ENCODE data around the gene DPYSL4. TPM values are rescaled to one million over a fixed set of nuclear protein-coding genes. Genes with fewer than 3 reads are reported as not detected.

DPYSL4 gene
- total RNA-seq, 1 experiment from 2014 or later, result 22.3 TPM

DNA sequence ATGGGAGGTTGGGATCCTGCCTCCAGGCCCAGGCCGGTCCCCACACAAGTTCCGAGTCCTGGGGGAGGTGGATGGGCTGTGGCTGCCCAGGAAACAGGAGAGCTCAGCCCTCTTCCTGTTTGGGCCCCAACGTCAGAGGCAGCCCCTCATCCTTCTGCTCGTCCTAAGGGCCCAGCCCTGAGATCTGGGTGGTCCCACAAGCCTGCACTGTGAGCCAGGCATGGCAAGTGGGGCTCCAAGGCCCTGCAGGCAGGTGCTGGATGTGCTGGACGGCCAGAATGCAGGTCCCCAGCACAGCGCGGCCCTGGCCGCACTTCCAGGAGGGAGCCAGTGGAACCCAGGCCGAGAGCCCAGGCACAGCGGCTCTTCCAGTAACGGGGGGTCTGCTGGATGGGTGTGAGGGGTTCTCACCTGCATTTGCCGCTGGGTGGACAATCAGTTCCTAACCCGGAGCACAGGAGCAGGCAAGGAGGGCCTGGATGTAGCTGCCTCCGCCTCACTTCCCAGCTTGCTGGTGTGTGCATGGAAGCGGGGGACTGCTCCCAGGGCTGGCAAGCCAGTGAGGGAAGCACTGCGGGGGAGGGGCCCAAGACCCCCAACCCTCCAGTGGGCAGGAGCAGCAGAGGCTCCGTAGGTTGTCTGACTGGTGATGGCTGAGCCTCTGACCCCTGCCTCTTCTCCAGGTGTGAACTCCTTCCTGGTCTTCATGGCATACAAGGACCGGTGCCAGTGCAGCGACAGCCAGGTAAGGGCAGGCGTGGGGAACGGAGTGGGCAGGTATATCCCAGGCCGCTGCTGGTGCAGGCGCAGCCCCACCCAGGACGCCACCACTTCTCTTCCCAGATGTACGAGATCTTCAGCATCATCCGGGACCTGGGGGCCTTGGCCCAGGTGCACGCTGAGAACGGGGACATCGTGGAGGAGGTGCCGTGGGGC lies 9.7 kb downstream of the DPYSL4 start:
- H3K9me3 ChIP-seq, result no peaks in the 10 kb centered on the region
- no peaks in the 10 kb centered on the region for H3K36me3 ChIP-seq
- H3K27me3 ChIP-seq, result no peaks in the 10 kb centered on the region
- DNase-seq, result no peak
- H3K4me3 ChIP-seq, result no peak overlapping the region

DNA sequence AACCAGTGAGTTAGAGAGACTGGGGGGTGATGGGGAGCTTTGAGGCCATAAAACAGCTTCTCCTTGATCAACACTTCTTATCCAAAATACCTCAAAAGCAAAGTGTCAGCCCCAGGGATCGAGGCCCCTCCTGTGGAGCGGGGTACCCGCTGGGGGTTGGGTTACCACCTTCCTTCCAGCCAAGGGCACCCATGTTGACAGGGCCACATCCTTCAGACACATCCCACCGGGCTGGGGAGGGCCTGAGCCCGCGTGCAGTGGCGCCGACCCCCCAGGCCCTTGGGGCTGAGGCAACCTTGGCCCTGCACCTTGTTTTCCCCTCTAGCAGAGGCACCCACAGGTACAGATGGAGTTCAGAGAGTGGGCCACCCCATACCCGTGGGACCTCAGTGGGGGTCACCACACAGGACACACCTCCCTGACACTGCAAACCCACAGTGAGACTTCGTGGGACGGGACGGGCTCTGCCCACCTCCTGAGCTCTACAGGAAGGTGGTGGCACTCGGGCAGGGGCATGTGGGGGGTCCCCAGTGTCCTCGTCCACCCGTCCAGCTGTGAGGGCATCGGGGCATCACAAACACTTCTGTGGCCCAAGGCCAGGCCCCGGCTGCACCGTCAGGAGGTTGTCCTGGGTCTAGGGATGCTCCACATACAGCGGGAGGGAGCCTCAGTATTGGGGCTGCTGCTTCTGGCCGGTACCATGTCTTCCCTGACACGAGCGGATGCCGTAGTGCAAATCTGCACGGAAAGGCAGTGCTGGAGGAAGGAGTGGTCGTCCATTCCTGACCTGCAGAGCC lies 10.7 kb downstream of the DPYSL4 start:
- no peaks in the 10 kb centered on the region for H3K9me3 ChIP-seq
- no peak for DNase-seq
- H3K27me3 ChIP-seq, result no peaks in the 10 kb centered on the region
- no peak overlapping the region for H3K4me3 ChIP-seq
- H3K36me3 ChIP-seq, result no peaks in the 10 kb centered on the region

DNA sequence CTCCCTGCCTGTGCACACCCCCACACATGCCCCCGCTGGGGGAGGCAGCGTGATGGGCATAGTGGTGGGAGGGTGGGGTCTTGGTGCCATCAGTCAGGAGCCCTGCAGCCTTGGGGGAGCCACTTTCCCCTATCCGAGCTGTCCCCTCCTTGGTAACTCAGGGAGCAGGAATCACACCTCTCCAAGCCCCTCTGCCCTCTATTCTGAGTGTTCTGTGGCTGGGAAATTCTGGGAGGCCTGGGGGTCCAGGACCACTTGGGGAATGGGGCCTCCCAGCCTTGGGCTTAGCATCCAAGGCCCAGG lies 11.3 kb downstream of the DPYSL4 start:
- Histone ChIP-seq H3K36me3 (no peaks in the 10 kb centered on the region), H3K27me3 (no peaks in the 10 kb centered on the region), H3K4me3 (no peak overlapping the region), H3K9me3 (no peaks in the 10 kb centered on the region)
- no peak for DNase-seq

DNA sequence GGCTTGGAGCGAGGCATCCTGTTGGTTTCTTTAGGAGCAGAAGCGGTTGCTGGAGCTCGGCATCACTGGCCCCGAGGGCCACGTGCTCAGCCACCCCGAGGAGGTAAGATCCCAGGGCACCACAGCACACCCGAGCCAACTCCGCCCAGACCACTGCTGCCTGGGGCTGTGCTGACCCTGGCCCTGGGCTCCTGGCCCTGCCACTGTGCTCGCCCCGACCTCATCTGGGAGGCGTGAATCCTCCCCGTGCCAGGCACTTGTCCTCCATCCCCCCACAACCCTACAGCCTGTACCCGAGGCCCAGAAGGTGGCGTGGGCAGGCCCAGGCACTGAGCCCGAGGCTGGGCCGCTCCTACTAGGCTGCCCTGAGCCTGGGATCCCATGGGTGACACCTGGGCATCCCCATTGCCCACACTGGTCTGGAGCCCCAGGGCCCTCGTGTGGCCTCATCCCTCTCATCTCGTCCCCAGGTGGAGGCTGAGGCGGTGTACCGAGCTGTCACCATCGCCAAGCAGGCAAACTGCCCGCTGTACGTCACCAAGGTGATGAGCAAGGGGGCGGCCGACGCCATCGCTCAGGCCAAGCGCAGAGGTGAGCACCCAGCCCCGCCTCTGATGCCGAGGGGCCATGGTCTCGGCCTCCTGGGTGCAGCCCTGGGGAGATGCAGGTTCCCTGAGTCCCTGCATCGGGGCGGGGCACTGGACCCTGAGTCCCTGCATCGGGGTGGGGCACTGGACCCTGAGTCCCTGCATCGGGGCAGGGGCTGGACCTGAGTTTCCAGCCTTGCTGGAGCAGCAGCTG lies 11.8 kb downstream of the DPYSL4 start:
- Histone ChIP-seq H3K36me3 (no peaks in the 10 kb centered on the region), H3K27me3 (no peaks in the 10 kb centered on the region), H3K4me3 (no peak overlapping the region), H3K9me3 (no peaks in the 10 kb centered on the region)
- DNase-seq, result no peak

DNA sequence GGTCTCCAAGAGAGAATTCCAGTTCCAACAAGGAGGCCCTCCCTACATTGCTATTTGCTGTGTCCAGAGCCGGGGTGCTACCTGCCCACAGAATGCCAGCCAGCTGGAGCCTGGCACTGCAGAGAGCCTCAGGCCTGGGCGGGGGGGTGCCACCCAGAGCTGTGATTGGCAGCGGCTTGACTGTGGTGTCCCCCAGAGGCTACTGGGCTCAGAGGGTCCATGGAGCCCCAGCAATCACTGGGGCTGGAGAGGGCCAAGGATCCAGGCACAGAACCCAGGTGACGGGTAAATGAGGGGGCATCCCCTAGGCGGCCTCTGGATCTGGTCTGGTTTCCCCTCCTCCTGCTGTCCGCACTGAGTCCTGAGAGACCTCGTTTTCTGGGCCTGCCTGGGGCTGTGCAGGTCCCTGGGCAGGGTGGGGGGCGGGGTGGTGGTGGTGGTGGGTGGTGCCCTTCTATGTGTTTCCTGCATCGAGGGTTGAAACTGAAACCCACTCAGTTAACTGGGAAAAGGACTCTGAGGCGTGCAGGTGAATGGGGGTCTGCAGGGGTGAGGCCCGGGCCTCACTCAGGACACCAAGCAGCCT lies 12.6 kb downstream of the DPYSL4 start:
- Histone ChIP-seq H3K36me3 (no peaks in the 10 kb centered on the region), H3K4me3 (no peak overlapping the region), H3K9me3 (no peaks in the 10 kb centered on the region), H3K27me3 (no peaks in the 10 kb centered on the region)
- DNase-seq, result no peak

DNA sequence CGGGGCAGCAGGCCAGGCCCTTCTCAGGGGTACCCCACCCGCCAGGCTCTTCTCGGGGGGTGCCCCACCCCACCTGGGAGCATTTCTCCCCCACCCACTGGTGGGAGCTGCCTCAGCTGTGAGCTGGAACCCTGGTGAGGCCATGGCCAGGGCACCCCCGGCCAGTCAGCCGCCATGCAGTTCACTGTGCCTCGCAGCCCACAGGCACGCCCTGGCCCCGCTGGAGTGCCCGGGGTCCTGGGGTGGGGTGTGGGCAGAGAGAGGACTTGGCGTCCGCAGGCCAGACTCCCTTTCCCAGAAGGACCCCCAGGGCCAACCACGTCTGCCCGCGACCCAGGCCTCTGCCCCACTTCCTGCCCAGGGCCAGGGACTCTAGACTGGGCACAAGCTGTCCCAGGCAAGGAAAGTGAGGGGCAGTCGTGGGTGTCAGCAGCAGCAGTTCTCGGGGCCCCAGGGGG lies 13.1 kb downstream of the DPYSL4 start:
- DNase-seq, result no peak
- Histone ChIP-seq H3K36me3 (no peaks in the 10 kb centered on the region), H3K9me3 (no peaks in the 10 kb centered on the region), H3K27me3 (no peaks in the 10 kb centered on the region), H3K4me3 (no peak overlapping the region)

DNA sequence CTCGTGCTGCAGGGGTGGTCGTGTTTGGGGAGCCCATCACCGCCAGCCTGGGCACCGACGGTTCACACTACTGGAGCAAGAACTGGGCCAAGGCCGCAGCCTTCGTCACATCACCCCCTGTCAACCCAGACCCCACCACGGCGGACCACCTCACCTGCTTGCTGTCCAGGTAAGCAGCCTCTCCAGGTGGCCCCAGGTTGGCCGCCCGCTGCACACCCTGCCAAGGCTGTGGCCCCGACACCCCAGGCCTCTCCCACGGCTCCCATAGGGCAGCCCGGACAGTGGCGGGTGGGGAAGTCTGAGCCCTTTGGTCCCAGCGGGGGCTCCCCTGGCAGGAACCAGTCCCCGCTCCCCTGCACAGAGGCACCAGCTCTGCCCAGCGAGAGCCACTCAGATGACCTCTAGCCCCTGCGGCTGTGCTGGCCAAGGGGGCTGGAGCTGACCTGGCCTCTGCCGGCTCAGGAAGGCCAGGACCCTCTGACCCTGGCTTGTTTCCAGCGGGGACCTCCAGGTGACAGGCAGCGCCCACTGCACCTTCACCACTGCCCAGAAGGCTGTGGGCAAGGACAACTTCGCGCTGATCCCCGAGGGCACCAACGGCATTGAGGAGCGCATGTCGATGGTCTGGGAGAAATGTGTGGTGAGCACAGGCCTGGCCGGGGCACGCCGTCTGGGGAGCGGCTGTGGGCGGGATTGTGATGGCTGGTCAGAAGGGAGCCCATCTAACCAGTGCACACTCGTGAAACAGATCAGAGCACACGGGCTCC lies 13.8 kb downstream of the DPYSL4 start:
- no peak for DNase-seq
- Histone ChIP-seq H3K9me3 (no peaks in the 10 kb centered on the region), H3K4me3 (no peak overlapping the region), H3K27me3 (no peaks in the 10 kb centered on the region), H3K36me3 (no peaks in the 10 kb centered on the region)

DNA sequence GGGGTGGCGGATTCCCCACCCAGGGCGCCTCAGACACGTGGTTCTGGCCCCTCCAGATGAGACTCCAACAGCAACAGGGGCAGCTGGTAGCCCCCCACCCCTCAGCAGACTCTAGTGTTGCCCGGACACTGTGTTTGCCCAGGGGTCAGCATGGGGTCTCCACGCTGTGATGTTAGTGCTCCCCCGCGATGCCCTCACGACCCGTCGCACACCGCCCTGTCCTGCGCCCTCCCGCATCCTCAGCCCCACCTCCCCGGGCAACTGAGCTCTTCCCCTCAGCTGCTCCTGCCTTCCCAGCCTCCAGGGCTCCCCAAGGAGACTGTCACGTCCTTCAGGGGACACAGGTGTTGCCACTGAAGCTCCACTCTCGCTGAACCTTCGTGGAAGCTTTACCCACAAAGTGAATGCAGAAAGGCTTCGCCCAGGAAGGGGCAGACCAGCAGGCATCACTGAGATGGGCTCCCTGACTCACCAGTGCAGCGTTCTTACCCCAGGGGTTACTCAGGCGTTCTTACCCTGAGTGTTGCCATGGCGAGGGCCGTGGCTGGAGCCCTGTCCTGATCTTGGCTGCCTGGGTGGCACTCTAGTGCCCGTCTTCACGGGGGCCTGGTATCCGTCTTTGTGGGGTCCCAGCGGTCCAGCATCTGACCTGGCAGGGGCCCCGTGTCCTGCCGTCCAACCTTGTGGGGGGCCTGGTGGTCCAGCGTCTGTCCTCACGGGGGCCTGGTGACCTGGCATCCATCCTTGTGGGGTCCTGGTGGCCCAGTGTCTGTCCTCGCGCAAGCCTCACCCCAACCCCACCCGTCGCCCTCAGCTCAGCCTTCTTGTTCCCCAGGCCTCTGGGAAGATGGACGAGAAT lies 14.6 kb downstream of the DPYSL4 start:
- H3K36me3 ChIP-seq, result no peaks in the 10 kb centered on the region
- no peaks in the 10 kb centered on the region for H3K9me3 ChIP-seq
- DNase-seq, result no peak
- no peak overlapping the region for H3K4me3 ChIP-seq
- H3K27me3 ChIP-seq, result no peaks in the 10 kb centered on the region

DNA sequence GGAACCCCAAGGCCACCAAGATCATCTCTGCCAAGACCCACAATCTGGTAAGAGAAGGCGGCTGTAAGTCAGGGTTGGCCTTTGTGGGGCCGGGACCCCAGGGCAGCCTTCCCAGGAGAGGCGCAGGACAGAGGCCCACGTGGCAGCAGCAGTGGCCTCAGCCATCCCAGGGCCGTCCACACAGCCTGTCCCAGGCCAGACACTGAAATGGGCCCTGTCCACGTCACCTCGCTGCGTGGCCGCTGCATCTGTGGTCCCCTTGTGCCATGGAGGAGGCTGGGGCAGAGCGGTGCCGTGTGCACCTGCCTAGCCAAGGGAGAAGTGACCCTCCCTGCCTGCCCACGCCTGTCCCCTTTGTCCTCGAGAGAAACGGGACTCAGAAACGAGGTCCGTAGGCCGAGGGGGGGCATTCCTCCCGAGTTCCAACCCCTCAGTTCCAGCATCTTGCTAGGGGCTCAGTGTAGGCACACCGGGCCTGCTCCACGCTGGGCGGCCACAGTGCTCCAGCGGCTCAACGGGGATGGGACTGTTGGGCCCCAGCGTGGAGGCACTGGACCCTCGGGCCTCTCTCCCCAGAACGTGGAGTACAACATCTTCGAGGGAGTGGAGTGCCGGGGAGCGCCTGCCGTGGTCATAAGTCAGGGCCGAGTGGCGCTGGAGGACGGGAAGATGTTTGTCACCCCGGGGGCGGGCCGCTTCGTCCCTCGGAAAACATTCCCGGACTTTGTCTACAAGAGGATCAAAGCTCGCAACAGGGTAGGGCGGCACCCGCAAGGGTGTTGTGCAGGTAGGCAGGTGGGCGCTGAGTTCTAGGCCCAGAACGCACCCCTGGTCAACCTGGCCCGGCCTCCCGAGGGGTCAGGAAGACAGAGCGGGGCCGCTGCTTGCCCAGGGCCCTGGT lies 15.6 kb downstream of the DPYSL4 start:
- H3K36me3 ChIP-seq, result no peaks in the 10 kb centered on the region
- no peaks in the 10 kb centered on the region for H3K9me3 ChIP-seq
- DNase-seq, result no peak
- H3K4me3 ChIP-seq, result no peak overlapping the region
- H3K27me3 ChIP-seq, result no peaks in the 10 kb centered on the region

DNA sequence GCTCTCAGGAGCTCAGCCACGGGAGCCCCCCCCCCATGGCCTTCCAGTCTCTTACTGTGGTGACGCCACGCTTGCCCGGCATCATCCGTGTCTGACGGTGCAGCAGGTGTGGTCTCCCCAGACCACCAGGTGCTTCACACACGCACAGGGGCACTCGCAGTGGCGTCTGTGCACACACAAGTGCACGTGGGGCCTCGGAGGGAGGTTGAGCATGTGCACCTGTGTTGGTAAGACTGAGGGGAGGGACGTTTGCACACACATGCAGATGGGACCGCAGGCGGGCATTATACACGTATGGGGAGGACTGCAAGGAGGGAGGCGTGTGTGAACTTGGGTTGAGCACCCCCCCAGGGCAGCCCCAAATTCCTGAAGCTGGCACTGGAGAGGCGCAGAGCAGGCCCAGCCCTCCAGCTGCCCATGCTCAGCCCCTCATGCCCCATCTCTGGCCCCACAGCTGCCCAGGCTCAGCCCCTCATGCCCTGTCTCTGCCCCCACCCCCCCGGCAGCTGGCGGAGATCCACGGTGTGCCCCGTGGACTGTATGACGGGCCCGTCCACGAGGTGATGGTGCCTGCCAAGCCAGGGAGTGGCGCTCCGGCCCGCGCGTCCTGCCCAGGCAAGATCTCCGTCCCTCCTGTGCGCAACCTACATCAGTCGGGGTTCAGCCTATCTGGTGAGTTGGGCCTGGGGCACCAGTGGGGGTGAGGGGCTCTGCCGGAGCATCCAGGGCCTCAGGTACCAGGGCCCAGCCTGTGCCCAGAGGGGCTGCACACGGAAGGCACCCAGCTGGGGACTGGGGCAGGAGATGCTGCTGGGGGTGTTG lies 16.7 kb downstream of the DPYSL4 start:
- H3K4me3 ChIP-seq, result no peak overlapping the region
- no peaks in the 10 kb centered on the region for H3K27me3 ChIP-seq
- H3K36me3 ChIP-seq, result no peaks in the 10 kb centered on the region
- DNase-seq, result no peak
- H3K9me3 ChIP-seq, result no peaks in the 10 kb centered on the region

DNA sequence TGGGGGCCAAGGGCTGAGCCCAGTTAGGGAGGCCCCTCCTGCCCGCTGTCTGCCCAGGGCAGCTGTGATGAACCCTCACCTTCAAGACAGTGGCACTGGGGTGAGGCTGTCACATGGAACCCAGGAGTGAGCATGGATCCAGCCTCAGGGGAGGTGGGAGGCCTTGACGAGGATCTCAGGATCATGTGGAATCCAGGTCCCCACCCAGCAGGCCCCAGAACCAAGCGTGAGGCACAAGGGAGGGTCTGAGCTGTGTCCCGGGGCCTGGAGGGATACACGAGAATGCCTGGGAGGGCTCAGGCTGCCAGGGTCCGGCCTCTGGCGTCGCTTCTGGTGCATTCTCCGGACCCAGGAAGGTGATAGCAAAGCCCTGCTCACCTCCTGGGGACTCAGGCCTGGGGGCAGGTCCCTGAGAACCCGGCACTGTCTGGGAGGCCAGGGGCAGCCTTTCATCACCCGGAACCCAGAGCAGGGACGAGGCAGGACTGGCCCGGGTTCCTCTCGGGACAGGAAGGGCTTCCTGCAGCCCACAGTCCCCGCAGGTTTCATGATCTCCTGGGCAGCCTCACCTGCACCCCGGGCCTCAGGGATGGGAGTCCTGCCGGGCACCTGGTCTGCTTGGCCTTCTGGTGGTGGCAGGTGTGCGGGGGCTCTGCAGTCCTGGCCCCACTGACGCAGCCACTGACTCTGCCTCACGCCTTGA lies 17.5 kb downstream of the DPYSL4 start:
- Histone ChIP-seq H3K27me3 (no peaks in the 10 kb centered on the region), H3K9me3 (no peaks in the 10 kb centered on the region), H3K36me3 (no peaks in the 10 kb centered on the region), H3K4me3 (no peak overlapping the region)
- no peak for DNase-seq

DNA sequence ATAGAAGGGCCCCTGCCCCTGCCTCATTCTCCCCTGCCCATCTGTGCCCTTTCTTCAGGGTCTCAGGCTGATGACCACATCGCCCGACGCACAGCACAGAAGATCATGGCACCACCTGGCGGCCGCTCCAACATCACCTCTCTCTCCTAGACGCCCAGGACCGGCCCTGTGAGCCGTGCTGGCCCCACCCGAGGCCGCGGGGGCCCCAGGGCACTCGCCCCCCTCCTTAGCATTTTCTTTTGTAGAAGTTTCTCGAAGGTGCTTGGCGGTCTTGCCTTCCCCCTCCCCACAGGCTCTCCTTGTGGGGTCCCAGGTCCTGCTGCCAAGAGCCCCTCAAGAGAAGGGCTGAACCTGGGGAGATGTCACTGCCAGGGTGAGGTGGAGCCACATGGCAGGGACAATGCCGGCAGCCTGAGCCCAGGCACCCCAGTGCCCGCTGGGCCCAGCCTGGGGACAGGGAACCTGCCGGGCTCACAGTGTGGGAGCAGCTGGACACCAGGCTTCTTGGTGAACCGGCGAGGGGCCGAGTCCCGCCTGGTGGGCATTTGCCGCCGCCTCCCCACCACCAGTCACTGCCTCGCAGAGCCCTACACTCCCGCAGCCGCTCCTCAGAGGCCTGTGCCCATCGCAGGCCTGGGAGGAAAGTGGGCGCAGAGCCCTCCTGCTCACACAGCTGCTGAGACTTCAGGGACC lies 18.2 kb downstream of the DPYSL4 start:
- H3K36me3 ChIP-seq, result no peaks in the 10 kb centered on the region
- no peaks in the 10 kb centered on the region for H3K27me3 ChIP-seq
- no peak for DNase-seq
- no peaks in the 10 kb centered on the region for H3K9me3 ChIP-seq
- H3K4me3 ChIP-seq, result no peak overlapping the region

All from MG63 (cell line).